HUDEP-2 (cell line): ENCODE results near the gene ALK.
A peak's percentile ranks its signal among the peaks of the same experiment; 100 is the strongest.

Experiments
- DNase-seq, 76 experiments: peaks; one replicate each; lab custom pipeline; 2025; ENCODE audit not compliant: unreplicated experiment in 76 of 76; lab: John Stamatoyannopoulos, UW

ALK gene

DNA sequence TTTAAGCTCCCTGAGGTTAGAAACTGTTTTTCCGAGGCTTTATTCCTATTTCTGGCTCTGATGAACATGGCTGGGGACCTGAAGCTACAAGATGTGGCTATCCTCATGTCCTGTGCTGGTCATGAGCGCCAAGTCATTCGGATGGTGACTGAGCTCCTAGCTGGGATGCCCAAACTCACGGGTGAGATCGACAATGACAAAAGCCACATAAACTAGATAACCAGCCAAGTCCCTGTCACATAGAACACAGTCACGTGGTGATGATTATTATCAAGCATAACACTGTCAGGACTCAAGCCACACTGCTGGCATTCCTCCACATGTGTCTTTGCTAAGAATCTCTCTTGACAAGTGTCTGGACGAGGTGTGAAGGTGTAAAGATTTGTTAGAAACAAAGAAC, 531.2 kb downstream of the ALK start:
- DNase-seq = peak in 10 of 76 experiments; percentile 0 to 23 (median 4)

DNA sequence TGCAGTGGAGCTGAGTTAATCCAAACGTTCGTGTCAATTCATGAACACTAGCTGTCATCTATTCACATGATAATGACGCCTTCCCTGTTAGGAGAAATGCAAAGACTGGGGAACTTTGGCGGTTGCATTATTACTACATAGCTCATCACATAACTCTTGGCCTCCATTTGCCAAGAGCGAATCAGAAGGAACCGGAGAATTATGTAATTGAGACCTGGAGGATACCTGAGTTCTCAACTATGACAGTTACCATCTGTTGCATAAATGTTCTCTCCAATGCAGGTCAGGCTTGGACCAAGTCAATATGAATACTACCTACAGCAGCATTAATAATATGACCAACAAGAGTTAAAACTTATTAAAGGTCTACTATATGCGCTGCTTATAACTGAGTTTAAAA, 531.7 kb downstream of the ALK start:
- DNase-seq = no peak

DNA sequence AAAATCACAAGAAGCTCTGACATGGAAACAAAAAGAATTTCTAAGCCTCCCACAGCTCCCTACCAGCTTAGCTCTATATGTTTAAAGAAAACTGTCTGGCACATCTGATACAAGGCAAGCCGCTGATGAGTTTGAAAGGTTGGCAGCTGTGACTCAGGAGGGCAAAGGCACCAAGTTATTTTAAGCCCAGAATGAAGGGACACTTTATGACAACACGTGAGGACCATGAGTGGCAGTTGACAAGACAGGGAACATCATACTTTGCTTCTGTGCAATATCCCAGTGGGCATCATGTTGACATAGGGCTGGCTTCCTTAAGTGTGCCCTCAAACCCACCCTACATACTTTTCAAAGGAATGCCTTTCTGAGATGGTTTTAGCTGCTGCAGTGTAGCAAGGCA, 533.3 kb downstream of the ALK start:
- DNase-seq = no peak

DNA sequence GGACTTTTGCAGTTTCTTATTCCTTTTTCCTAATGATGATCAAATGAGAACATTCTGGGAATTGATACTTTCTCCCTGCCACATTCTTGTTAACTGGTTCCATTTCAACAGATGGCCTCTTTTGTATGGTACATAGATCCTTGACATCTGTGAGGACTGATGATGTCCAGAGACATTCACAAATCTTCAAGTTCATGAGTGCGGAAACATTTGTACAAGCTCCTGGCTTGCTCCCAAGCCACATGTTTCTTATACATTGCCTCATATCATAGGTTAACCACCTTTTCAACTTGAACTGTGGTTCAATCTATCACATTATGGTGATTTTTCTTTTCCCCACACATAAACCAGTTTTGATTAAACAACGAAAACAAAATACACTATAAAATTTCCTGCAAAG, 538.9 kb downstream of the ALK start:
- DNase-seq = no peak

DNA sequence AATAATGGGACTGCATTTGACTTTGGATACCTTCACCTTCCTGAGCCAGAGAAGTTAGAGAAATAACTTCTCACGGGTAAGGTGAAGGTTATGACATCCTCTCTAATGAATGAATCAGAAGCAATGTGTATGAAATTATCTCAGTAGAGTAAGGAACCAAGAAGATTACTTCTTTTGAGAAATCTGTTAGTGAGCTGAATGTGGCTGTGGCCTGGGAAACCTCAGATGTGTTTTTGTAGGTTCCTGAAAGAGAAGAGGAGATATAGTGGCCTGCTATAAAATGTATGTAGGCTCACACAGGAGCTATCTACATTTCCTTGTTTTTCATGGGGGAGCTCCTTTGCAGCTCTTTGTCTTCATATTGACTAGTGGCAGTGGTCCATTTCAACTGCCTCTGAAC, 543.6 kb downstream of the ALK start:
- DNase-seq = no peak

DNA sequence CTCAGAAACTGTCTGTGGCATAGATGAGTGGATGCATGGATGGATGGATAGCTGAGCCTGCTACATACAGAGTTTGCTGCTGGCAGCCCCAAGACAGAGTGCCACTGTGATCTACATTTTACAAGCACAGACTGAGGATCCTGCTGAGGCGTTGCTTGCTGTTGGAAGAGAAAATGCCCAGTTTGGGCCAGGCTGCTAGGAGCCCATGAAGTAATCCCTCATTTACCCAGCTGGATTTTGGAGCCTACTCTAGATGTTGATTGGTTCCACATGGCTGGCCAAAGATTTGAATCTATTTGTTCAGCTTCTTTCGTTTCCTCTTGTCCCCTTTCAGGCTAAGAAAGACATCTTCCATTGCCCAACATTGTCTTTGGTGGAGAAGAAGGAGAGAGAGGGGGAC, 544.8 kb downstream of the ALK start:
- DNase-seq = no peak

DNA sequence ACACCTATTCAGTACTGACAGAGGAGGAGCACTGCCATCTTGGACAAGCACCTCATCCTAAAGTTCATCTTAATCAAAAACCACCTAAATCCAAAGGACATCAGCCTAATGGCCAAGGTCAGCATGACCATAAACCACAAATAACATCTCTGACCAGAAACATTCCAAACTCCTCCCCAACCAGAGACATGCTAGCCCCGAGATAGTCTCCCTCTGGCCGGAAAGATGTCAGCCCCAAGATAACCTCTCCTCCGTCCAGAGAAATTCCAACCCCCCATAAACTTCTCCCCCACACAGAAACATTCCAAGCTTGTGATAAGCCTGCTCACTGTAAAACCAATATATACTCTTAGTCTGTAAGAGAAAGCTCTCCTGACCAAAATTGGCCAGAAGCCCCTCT, 545.5 kb downstream of the ALK start:
- DNase-seq = no peak

DNA sequence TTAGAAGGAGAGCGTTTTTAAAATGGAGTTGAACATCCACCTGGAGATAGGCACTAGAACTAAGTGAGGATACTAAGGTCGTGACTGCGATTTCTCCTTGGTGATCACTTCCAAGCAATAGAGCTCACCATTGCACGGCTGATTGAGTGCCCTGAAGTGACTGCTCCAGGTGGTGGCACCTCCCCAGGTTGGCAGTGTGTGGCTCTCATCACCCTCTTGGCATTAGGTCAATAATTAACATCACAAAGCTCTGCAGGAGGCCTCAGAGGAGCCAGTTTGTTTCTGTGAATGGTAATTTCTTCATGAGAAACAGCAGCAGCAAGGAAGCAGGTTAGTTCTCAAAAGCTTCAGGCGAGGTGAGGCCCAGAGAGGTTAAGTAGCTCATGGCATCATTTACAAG, 546.6 kb downstream of the ALK start:
- DNase-seq = no peak

DNA sequence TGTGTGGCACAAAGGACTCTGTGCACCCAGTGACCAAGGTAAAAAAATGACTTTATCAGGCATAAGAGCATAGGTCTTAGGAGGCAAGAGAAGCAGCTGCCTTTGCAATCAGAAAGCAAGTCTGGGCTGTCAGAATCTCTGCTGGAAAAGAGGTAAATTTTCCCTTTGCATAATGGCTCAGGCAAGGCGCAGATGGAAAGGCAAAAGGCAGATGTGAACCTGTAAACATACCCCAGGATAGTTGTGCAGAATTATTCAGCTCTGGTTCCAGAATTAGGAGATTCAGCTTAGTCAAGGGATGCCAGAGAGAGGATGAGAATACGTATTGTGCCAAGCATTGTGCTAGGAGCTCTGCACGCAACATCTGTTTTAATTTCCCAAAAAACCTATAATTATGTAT, 547.5 kb downstream of the ALK start:
- no peak for DNase-seq

DNA sequence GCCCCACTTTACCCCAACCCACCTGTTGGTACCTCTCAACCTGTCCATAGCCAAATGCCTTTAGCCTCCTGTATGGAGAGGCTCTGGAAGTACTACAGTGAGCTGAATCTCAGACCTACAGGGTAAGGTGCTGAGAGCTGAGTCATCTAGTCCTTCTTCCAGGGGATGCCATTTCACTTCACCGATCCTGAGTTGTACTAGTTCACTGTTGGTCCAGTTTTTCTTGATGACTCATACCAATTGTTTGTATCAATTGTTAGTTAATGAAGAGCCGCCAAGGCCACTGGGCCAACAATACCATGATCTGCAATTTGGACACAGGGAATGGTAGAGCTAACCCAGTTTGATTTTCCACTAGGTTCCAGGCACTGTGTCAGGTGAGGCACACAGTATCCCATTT, 549.2 kb downstream of the ALK start:
- no peak for DNase-seq

DNA sequence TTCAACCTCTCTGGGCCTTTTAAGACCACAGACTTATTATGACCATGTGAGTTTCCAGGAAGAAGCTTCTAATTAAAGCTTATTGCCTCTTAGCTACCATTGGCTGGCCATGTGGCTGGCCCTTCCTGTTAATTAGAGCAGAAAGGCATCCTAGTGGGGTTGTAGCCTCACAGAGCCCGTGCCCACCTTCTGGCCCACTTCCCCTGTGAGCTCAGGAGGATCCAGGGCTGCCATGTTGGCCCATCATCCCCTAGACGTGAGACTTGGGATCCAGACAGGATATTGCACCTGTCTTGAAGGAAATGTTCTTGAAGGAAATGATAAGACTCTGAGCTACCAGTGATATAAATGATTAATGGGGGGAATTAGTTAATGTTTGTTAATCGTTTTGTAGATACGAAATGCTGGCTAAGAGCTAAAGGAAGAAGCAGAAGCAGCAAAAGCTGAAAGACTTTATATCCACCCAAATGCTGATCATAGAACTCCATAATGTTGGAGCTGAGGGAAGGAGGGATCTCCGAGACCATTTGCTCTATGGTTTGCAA, 550.7 kb downstream of the ALK start:
- no peak for DNase-seq

DNA sequence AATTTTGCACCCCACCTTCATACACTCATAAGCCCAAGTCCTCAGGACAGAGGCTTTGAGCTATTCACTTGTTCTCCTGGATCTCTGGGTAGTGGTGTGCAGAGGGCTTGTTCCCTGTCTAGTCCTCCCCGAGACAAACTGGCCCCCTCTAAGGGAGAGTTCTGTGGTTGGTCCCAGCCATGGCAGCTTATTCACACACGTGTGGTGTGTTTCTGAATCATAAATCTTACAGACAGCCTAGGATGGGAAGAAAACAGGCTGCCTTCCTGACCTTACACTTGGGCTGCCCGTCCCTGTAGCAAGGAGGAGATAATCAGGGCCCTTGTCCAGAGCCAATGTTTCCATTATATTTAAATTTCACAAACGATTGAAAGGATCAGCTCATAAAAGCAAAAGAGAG, 551.2 kb downstream of the ALK start:
- DNase-seq = no peak

DNA sequence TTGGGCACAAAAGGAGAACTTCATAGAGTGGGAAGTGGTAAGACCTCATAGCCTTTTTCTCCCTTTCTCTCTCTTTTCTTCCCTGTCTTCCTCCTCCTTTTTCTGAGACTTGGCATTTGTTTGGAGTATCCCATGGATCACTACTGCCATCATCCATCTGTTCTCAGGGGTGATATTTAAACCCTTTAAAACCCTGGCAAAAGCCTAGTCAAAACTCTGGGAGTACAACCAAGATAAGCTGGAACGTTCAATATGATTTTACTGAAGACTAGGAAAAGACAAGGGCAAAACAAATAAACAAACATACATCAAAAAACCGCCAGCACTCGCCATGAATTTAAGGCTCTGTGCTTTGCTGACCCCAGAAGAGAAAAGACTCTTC, 552.7 kb downstream of the ALK start:
- no peak for DNase-seq

DNA sequence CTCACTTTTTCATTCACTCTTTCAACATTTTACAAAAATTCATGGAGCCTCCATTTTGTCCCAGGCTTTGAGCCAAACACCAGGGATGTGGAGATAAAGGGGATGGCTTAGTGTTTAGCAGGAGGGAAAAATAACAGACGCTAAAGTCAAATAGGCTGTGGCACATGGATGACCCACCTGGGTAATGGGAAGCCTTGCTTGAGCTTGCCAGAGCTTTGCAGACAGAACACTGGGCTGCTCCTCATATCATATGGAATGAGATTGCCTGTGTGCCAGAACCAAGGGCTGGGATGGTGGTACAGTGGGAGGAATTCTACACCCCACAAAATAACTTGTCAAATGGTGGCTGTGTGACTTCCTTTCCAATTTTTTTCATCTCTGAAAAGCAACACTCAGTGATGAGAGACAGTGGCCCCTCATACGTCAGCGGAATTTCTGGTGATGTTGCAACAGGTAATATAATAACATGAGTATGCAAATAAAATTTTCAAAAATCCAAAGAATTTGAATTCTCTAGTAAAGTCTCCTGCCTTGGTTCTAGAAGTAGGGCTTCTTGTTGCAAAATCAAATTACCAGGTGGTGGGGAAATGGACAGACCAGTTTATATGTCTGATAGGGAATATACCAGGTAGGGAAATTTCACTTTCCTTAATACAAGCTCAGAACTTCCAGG, 553.3 kb downstream of the ALK start:
- DNase-seq = no peak

DNA sequence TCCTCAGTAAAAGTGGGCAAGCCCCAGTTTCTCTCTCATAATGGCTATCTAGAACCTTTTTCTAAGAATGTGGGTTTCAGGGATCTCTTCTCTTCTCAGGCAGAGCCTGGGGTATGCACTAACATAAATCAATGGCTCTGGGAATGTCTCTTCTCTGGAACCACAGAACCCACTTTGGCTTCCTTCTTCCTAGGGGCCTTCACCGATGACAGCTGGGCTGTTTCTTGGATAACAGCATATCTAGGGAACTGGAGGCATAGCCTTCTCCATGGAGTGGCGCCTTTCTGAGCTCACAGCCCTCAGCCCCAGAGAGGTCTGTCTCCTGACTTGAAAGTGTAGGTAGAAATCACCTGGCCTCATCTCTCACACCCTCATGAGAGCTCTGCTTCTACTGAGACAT, 558.3 kb downstream of the ALK start:
- DNase-seq = no peak

DNA sequence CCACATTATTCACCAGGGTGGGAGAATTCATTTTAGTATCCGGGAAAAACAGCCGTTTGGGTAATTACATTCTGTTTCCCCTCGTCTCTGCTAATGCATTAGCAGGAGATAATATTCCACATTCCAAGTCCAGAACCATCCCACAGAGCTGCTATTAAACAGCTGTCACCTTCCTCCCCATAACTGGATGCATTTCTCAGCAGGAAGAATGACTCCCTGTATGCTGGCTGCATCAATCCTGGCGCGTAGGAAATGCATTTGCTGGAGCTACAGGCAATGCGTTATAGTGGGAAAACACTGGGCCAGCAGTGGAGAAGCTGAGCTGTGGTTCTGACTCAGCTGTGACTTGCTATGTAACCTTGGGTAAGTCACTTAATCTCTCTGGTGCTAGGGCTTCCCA, 560.2 kb downstream of the ALK start:
- DNase-seq = no peak

DNA sequence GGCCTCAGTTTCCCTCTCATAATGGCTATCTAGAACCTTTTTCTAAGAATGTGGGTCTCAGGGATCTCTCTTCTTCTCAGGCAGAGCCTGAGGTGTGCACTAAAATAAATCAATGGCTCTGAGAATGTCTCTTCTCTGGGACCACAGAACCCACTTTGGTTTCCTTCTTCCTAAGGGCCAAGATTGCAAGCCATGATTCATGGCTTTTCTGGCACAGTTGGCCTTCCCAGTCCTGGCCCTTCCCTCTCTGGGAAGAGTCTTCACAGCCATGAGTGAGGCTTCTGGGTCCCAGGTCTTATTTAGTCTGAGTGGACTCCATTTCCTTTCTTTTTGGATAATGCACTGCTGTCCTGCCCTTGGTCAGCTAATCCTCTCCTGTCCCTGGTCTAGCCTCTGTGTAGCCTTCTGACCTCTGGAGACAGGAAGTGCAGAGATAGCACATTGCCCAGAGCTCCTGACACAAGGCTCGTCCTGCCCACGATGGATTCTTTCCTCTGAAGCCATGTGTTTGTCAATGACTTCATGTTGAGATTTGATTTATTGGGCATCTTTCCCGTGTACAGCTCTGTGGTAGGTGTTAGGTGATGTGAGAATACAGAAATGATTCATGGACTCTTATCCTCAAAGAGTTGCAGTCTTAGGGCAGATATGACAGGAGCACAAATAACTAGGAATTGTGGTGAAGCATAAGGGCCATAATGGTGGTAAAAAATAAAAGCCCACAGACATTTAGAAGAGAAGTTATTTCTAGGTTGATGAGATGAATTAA, 561.2 kb downstream of the ALK start:
- no peak for DNase-seq

DNA sequence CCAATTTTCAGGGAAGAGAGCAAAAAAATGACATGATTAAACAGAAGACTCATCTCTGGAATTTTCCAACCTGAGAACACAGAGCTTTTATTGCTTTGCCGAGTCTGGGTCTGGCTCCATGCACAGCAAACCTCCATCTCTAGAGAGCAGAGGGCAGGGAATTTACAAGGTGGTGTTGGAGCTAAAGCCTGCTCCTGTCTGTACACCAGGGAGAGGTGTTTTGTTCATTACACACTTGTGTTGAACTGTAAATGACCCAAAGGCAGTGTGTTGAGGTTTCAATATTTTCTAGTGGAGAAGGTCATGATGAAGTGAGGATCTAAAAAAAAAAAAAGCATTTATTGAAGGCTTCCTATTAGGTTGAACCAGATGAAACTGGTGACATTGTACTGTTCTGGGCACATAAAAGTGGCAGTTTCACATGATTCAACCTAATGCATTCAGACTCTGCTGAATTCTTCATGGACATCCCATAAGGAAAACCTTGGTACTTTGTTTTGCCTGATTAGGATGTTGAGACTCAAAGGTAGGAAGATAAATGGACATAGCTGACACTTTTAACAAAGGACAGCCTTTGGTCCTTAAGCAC, 567.9 kb downstream of the ALK start:
- no peak for DNase-seq

DNA sequence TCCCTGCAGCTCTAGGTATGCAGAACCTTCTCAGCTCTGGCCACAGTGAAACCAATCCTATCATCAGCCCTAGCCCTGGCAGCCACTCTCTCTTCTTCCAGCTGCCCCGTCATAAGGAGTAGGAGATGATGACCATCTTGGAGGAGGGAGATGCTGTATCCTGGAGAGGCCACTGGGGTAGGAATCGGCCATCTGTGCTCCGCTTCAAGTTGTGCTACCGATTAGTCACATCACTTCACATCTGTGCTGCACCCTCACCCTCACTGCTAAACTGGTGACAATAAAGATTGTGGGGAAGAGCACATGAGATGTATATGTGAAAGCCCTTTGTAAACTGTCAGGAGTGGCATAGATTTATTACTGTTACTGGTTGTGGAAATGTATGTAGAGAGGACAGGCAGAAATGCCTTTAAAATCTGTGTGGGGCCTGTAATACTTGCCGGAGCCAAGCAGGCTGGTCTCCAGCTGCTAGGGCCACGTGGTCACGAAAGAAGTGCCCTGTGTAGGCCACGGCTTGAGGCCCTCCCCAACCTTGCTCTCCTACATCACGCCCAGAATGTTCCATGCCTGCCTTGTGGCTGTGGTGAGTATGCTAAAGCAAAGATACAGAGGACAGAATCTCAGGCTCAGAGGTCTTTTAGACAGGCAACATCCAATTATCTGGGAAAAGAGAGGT, 569.3 kb downstream of the ALK start:
- no peak for DNase-seq

DNA sequence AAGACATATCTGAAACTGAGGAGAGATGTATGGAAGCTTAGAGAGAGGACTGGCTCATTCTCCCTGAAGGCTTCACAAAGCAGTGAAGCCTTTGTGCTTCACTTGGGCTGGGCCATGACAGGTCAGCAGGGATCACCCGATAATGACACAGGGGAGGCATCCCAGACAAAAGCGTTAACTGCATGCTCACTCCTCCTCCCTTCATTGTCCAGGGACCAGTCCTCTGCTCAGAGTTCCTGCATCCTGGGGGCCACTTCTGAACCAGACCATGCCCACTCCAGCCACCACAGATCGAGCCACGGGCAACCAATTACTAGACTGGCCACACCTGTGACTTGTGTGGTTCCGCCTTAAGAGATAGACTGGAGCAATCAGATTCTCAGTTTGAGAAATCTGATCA, 570.1 kb downstream of the ALK start:
- no peak for DNase-seq

DNA sequence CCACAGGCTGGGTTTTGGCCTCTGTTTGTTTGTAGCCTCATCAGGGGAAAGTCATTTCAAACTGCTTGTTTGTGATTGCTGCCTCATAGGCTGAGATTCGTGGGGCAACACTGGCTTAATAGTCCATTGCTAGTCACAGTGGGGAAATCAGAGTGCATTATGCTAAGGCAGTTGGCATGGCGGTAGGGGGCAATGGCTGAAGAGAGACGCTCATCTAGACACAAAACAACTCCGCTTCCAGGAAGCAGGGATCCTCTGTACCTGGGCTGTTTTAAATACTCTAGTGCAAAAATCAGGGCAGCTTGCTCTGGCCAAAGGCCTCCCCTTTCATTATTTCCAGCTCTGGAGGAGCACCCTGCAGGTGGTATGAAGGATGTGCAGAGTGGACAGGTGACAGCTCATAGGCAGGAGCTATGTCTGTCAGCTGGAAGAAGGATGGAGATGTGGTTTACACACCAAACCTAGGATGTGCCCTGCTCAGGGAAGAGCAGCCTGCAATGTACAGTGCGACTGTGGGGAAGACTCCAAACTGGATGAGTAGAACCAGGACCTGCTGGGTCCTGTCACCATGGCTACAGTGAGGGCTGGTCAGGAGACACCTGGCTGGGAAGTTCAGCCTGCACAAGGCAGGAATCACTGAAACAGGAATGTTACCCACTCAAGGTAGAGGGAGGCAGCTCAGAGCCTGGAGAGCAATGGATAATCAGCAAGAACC, 571.9 kb downstream of the ALK start:
- DNase-seq = no peak
